Activated CD4-positive, alpha-beta T cell treated with anti-CD3 and anti-CD28 coated beads, Interleukin-2, amount 10 ng/mL, durations not matched to agents 24 days and 14 days (primary cell): ENCODE results near the gene SUOX. TPM values are rescaled to one million over a fixed set of nuclear protein-coding genes. Genes with fewer than 3 reads are reported as not detected.
A peak's percentile ranks its signal among the peaks of the same experiment; 100 is the strongest.
"Not testable (repeated sequence)": the region's sequence is repeated elsewhere in the genome, so short reads cannot be mapped to it uniquely, and the experiment has no call there.

Experiments used
- DNase-seq: peaks from one replicate; pipeline ENCODE4 v3.0.0; 2022
- H3K27ac Mint-ChIP-seq: one replicate; pipeline ENCODE4 v1.8.0; 2022; ENCODE audit warnings: mild to moderate bottlenecking, mixed read lengths
- H3K27me3 Mint-ChIP-seq: one replicate; pipeline ENCODE4 v1.8.0; 2022; ENCODE audit warnings: mixed read lengths
- H3K36me3 Mint-ChIP-seq: one replicate; pipeline ENCODE4 v1.8.0; 2022; ENCODE audit warnings: low read depth, mild to moderate bottlenecking, mixed read lengths
- H3K4me1 Mint-ChIP-seq: one replicate; pipeline ENCODE4 v1.8.0; 2021; ENCODE audit warnings: mixed read lengths
- H3K4me3 Mint-ChIP-seq: one replicate; pipeline ENCODE4 v1.8.0; 2022; ENCODE audit warnings: mild to moderate bottlenecking, moderate library complexity, mixed read lengths
- H3K9me3 Mint-ChIP-seq: one replicate; pipeline ENCODE4 v1.8.0; 2021; ENCODE audit warnings: mixed read lengths
- intact Hi-C: fragments of 100-400 bp; cut with micrococcal nuclease; formaldehyde crosslinking; loops from one replicate; pipeline ENCODE4 v1.15.1; 2023
- total RNA-seq: library from RNA; stranded (reverse); gene quantifications from 2 replicates; pipeline ENCODE4 v1.2.3, GENCODE V29; 2022

The SUOX gene
- total RNA-seq, 1 donor from 2014 or later, result 10.2 TPM

GRCh38 chr12:55995366-55995765 is 1.7 kb upstream of the SUOX start:
- Mint-ChIP-seq H3K4me3 (no peak overlapping the region), H3K27me3 (no peaks in the 10 kb centered on the region), H3K27ac (no peak overlapping the region), H3K36me3 (peaks cover 27% of the 10 kb centered on the region), H3K9me3 (no peaks in the 10 kb centered on the region), H3K4me1 (peaks cover 28% of the 10 kb centered on the region)
- no peak for DNase-seq
- intact Hi-C loops, result no loop called here

GRCh38 chr12:55996201-55996714 is 818 bp upstream of the SUOX start:
- intact Hi-C loops, result loop anchor here (1.0 to 2.0 kb wide), 5 partner anchors 33 to 258 kb away; partner anchors contain the start of genes PA2G4, RPS26 and ZC3H10
- Mint-ChIP-seq H3K27ac (peak overlapping the region; percentile 37), H3K4me3 (peak overlapping the region; percentile 87)

GRCh38 chr12:55997535-55997859 is 421 bp downstream of the SUOX start:
- no peaks in the 10 kb centered on the region for H3K27me3 Mint-ChIP-seq
- peaks cover 9% of the 10 kb centered on the region for H3K36me3 Mint-ChIP-seq
- peaks cover 28% of the 10 kb centered on the region for H3K4me1 Mint-ChIP-seq
- H3K27ac Mint-ChIP-seq, result no peak overlapping the region
- H3K4me3 Mint-ChIP-seq, result peak overlapping the region; percentile 87
- intact Hi-C loops, result loop anchor here (2.0 kb wide), 1 partner anchor 121 kb away; the partner anchor contains the start of gene ZC3H10
- no peaks in the 10 kb centered on the region for H3K9me3 Mint-ChIP-seq
- DNase-seq, result no peak

More at GRCh38 chr12:55996201-55996714, 818 bp upstream of the SUOX start:
- Mint-ChIP-seq H3K9me3 (no peaks in the 10 kb centered on the region), H3K4me1 (peaks cover 28% of the 10 kb centered on the region), H3K36me3 (peaks cover 18% of the 10 kb centered on the region), H3K27me3 (no peaks in the 10 kb centered on the region)
- peak; percentile 89 for DNase-seq

- H3K9me3 Mint-ChIP-seq, H3K4me3 Mint-ChIP-seq, DNase-seq, H3K27me3 Mint-ChIP-seq, H3K36me3 Mint-ChIP-seq, intact Hi-C loops, H3K27ac Mint-ChIP-seq: not testable (repeated sequence)
- H3K4me1 Mint-ChIP-seq, result peaks cover 26% of the 10 kb centered on the region
These were observed 2.4 kb downstream of the SUOX start for GRCh38 chr12:55999522-55999921.

GRCh38 chr12:55999999-56000540 is 3.0 kb downstream of the SUOX start:
- H3K9me3 Mint-ChIP-seq, H3K27me3 Mint-ChIP-seq, intact Hi-C loops, H3K36me3 Mint-ChIP-seq, DNase-seq, H3K27ac Mint-ChIP-seq, H3K4me3 Mint-ChIP-seq: not testable (repeated sequence)
- H3K4me1 Mint-ChIP-seq, result peaks cover 26% of the 10 kb centered on the region

GRCh38 chr12:56001487-56002100 is 4.5 kb downstream of the SUOX start:
- H3K4me3 Mint-ChIP-seq, result no peak overlapping the region

GRCh38 chr12:56003376-56003775 is 6.3 kb downstream of the SUOX start:
- H3K27me3 Mint-ChIP-seq, DNase-seq, H3K36me3 Mint-ChIP-seq, H3K9me3 Mint-ChIP-seq, H3K27ac Mint-ChIP-seq, H3K4me3 Mint-ChIP-seq, intact Hi-C loops: not testable (repeated sequence)
- peaks cover 24% of the 10 kb centered on the region for H3K4me1 Mint-ChIP-seq

More at GRCh38 chr12:56001487-56002100, 4.5 kb downstream of the SUOX start:
- H3K4me1 Mint-ChIP-seq, result peaks cover 26% of the 10 kb centered on the region
- H3K36me3 Mint-ChIP-seq, result no peaks in the 10 kb centered on the region
- intact Hi-C loops, result no loop called here
- H3K27me3 Mint-ChIP-seq, result no peaks in the 10 kb centered on the region
- no peak for DNase-seq
- no peaks in the 10 kb centered on the region for H3K9me3 Mint-ChIP-seq
- no peak overlapping the region for H3K27ac Mint-ChIP-seq

- H3K27ac Mint-ChIP-seq, result peak overlapping the region; percentile 59
- intact Hi-C loops, result no loop called here
- H3K4me1 Mint-ChIP-seq, result peaks cover 27% of the 10 kb centered on the region
- DNase-seq, result no peak
- no peaks in the 10 kb centered on the region for H3K36me3 Mint-ChIP-seq
- H3K27me3 Mint-ChIP-seq, result no peaks in the 10 kb centered on the region
- no peaks in the 10 kb centered on the region for H3K9me3 Mint-ChIP-seq
- H3K4me3 Mint-ChIP-seq, result no peak overlapping the region
These were observed 7.1 kb downstream of the SUOX start for GRCh38 chr12:56004211-56004610.

GRCh38 chr12:56007564-56008559 is 10.8 kb downstream of the SUOX start:
- DNase-seq, result peak; percentile 89
- Mint-ChIP-seq H3K4me1 (peaks cover 32% of the 10 kb centered on the region), H3K27me3 (no peaks in the 10 kb centered on the region), H3K36me3 (peaks cover 8% of the 10 kb centered on the region), H3K4me3 (peak overlapping the region; percentile 87), H3K27ac (peak overlapping the region; percentile 82), H3K9me3 (no peaks in the 10 kb centered on the region)
- intact Hi-C loops, result loop anchor here (2.0 kb wide), 1 partner anchor 13 kb away; the partner anchor contains the start of gene IKZF4

- no peak for DNase-seq
These were observed 13.1 kb downstream of the SUOX start for GRCh38 chr12:56010111-56010570.

GRCh38 chr12:56011509-56012090 is 14.5 kb downstream of the SUOX start:
- intact Hi-C loops, result no loop called here
- no peak for DNase-seq
- peaks cover 12% of the 10 kb centered on the region for H3K36me3 Mint-ChIP-seq
- peaks cover 30% of the 10 kb centered on the region for H3K4me1 Mint-ChIP-seq
- no peaks in the 10 kb centered on the region for H3K9me3 Mint-ChIP-seq
- H3K4me3 Mint-ChIP-seq, result no peak overlapping the region
- no peaks in the 10 kb centered on the region for H3K27me3 Mint-ChIP-seq
- H3K27ac Mint-ChIP-seq, result no peak overlapping the region

More at GRCh38 chr12:56010111-56010570, 13.1 kb downstream of the SUOX start:
- Mint-ChIP-seq H3K4me3 (no peak overlapping the region), H3K27me3 (no peaks in the 10 kb centered on the region), H3K9me3 (no peaks in the 10 kb centered on the region), H3K27ac (no peak overlapping the region), H3K4me1 (peaks cover 34% of the 10 kb centered on the region), H3K36me3 (peaks cover 11% of the 10 kb centered on the region)
- intact Hi-C loops, result no loop called here

- intact Hi-C loops, result no loop called here
- Mint-ChIP-seq H3K36me3 (peaks cover 18% of the 10 kb centered on the region), H3K27me3 (no peaks in the 10 kb centered on the region), H3K4me3 (no peak overlapping the region), H3K27ac (no peak overlapping the region), H3K4me1 (peaks cover 24% of the 10 kb centered on the region), H3K9me3 (no peaks in the 10 kb centered on the region)
- no peak for DNase-seq
These were observed 16.4 kb downstream of the SUOX start for GRCh38 chr12:56013482-56013881.

GRCh38 chr12:56014205-56014604 is 17.1 kb downstream of the SUOX start:
- Mint-ChIP-seq H3K9me3 (no peaks in the 10 kb centered on the region), H3K27ac (no peak overlapping the region), H3K4me1 (peaks cover 20% of the 10 kb centered on the region), H3K36me3 (peaks cover 18% of the 10 kb centered on the region), H3K27me3 (no peaks in the 10 kb centered on the region), H3K4me3 (no peak overlapping the region)
- intact Hi-C loops, result no loop called here
- no peak for DNase-seq
